ENCODE measurements around the gene MCF2L2.

The MCF2L2 gene

DNA sequence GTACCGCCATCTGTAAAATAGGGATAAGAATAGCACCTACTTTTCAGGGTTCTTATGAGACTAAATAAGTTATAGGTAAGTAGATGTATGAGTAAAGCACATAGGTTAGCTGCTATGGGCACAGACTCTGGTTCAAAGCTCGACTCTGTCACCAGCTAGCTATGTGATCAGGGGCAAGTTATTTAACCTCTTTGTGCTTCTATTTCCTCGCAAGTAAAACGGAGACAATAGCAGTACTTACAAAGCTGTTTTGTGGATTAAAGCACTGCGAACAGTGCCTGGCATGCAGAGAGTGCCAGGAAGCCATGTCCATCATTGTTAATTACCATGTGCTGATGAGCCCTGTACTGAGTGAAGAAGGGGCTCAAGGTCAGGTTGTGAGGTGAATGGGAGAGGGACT lies 267.8 kb downstream of the MCF2L2 start:
- no peak for DNase-seq (ENCODE audit: low spot score)

DNA sequence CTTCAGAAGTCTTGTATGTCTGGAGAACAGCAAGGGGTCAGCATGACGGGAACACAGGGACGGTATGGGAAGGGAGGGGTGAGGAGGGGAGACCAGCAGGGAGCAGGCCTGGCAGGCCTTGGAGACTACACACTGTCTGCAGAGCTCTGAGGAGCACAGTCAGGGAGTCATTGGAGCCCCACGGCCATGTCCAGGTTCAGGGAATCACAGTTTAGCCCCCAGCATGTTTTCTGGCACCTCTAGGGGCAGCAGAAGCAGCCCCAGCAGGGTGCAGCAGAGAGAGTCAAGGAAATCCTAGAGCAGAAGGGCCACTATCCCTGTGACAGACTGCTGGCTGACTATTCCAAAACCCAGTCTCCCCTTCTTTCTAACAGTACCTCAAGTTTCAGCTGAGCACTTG lies 269.1 kb downstream of the MCF2L2 start:
- DNase-seq (ENCODE audit: low spot score) = peak; percentile 62

DNA sequence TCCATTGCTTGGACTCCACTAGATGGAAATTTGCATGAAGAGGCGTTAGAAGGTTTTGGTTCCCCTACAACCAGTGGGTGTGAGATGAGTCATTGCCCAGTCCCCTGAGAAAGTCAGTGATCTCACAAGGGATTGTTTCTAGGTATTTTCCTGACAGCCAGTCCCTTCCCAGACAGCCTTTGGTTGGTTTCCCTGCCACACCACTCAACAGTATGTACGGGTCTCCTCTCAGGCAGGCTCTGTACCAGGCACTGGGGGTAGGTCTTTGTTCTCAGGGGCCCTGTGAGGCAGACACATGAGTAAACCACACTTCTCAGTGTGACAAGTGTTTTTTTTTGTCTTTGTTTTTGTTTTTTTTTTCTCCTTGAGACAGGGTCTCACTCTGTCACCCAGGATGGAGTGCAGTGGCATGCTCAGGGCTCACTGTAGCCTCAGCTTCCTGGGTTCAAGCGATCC lies 269.8 kb downstream of the MCF2L2 start:
- no peak for DNase-seq (ENCODE audit: low spot score)

DNA sequence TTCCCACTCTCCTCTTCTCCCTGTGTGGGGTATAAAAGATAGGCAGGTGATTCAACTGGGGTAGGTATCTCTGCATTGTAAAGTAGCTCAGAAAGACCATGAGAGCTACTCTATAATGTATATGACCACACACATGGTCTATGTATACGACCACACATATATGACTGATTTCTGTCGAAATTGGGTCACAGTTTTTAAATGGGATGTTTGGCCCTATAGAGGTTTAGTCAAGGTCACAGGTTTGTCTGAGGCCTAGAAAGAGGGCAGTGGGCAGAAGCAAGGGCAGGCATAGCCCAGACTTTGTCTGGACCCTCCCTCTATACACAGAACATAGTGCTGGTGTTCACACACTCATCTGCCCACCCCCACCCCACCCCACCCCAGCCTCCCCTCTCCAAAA lies 270.3 kb downstream of the MCF2L2 start:
- DNase-seq (ENCODE audit: low spot score) = no peak

DNA sequence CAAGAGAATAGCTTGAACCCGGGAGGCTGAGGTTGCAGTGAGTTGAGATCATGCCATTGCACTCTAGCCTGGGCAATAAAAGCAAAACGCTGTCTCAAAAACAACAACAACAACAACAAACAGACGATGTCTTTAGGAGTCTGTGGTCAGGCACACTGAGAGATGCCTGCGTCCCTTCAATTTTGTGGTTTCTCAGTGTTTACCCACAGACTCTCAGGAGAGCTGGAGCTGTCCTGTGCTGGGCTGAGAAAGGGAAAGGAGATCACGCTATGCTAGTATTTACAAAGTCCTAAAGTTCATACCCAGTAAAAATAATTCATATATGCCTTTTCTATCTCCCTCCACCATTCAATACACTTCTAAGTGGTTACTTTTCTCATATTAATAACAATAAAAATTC lies 272.2 kb downstream of the MCF2L2 start:
- no peak for DNase-seq (ENCODE audit: low spot score)

DNA sequence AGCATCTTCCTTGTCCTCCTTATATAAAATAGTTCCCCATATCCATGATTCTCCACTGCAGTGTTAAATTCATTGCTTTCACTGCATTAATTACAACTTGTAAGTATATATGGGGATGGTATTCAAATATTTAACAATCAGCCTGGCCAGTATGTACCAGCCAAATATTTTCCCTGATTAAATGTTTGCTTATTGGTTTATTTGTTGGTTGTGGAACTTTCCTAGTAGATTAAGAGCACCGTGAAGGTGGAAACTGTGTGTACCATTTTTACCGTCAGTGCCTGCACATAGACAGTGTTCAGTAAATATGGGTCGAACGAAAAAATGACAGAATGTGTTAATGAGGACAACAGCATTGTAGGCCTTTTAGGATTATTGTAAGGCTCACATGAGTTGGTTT lies 272.9 kb downstream of the MCF2L2 start:
- DNase-seq (ENCODE audit: low spot score) = no peak

DNA sequence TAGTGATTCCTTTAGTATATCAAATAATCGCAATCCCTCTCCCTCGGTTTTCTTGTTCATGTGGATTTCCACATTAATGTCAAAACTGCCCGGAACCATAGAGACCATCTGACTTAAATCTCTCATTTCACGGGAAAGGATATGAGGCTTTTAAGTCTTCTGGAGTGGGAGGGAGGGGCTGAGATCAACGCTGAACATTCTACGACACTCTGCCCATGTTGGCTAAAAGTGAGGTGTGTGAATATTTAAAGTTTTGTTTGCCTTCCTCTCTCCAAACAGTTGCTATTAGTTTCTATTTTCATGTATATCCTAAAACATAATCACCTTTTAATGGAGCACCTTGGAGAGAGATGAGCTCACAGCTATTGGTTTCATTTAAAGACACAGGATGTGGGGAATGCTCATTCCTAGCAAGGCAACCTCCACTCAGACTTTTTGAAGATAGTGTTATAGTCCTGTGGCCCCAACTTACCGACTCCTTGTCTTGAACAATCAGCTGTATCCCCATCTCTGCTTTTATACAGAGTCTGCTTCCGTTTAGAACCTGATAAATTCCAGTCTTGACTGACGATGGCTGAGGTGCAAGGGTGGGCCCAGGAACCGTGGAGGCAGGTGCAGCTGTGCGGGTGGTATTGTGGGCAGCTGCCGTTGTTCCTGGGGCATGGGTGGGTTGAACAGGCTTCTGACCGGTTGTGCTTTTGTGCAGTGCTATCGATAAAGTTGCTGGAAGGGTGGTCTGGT lies 275.0 kb downstream of the MCF2L2 start:
- DNase-seq (ENCODE audit: low spot score) = no peak

DNA sequence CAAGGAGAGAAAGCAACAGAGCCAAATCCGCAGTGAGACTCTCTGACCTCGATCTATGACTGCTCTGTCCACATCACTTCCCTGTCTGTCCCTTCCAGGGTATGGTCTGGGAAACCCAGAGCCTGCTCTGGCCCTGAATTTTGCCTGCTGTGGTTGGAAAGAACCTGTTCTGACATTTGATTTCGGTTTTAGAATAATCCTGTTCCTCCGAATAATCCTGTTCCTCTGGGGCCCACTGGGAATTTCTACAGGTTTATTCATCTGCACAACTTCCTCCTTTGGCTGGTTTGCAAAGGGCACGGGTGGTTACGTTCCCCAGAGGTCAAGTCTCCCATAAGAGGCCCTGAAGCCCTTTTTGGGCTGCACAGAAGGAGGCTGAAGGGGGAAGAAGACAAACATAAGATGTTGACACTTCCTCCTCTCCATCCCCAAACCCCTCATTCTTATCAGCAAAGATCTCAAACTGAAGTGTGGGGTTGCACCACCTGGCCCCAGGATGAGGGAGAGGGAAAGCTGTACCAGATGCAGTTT lies 276.5 kb downstream of the MCF2L2 start:
- DNase-seq (ENCODE audit: low spot score) = no peak

DNA sequence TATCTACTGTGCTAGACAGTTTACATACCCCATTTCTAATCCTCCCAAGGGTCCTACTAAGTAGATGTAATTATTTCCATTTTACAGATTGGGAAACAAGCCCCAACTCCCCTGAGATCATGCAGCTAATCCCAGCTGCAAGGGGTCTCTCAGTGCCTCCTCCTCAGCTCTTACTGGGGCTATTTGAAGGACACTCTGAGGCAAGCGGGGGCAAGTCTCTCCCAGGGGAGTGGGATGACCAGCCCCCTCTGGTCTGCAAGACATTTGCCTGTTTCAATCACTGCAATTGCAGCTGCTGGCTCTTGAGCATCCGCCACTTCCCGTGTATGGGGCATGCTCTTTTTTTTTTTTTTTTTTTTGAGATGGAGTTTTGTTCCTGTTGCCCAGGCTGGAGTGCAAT lies 277.3 kb downstream of the MCF2L2 start:
- DNase-seq (ENCODE audit: low spot score) = no peak

DNA sequence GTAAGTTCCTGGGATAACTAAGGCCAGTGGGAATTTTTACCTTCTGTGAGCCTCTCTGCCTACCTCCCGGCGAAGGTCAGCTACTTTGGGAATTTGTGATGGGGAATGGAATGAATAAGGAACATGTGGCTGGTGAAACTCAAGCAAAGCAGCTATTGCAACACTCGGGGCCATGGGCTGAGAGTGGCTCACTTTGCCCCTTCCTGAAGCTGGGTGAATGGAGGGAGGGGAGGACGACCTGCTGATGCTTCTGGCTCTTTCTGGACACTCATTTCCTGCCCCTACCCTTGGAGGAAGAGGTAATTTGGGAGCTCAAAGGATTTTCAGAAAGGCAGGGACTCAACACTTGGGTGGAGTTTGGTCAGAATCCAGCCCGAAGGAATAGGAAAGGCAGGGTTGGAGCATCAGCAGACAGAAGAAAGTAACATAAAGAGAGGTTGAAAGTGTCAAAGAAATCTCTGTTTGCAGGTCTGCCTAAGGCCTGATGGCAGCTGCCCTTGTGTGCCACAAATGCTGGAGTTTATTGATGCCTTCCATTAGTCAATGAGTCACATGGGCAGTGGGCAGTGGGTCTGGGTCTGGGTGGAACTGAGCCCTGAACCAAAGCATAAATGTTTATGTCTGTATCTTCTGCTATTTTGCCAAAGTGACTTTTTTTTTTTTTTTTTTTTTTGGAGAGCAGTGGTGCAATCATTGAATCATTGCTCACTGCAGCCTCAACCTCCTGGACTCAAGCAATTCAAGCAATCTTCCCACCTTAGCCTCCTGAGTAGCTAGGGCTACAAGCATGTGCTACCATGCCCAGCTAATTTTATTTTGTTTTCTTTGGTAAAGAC lies 278.3 kb downstream of the MCF2L2 start:
- DNase-seq (ENCODE audit: low spot score) = no peak

DNA sequence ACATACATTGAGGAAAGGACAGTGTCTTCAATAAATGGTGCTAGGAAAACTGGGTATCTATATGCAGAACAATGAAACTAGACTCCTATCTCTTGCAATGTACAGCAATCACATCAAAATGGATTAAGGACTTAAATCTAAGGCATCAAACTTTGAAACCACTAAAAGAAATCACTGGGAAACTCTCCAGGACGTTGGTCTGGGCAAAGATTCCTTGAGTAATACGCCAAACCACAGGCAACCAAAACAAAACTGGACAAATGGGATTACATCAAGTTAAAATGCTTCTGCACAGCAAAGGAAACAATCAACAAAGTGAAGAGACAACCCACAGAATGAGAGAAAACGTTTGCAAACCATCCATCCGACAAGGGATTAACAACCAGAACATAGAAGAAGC lies 280.4 kb downstream of the MCF2L2 start:
- no peak for DNase-seq (ENCODE audit: low spot score)

DNA sequence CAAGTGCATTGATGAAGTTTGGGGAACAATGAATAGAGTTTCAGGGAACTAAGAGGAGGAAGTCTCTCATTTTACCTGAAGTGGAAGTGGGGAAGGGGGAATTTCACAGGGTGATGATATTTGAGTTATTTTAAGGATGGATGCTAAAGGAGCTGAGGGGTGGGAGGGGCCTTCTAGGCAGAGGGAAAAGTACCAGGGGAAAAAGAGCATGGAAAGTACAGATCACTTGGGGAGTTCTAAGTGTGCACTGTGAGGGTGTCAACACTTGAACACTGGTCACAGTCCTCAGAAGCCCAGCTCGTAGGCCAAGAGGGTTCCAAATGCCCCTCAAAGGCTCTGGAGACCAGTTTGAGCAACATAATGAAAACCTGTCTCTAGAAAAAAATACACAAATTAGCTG lies 284.1 kb downstream of the MCF2L2 start:
- no peak for DNase-seq (ENCODE audit: low spot score)

DNA sequence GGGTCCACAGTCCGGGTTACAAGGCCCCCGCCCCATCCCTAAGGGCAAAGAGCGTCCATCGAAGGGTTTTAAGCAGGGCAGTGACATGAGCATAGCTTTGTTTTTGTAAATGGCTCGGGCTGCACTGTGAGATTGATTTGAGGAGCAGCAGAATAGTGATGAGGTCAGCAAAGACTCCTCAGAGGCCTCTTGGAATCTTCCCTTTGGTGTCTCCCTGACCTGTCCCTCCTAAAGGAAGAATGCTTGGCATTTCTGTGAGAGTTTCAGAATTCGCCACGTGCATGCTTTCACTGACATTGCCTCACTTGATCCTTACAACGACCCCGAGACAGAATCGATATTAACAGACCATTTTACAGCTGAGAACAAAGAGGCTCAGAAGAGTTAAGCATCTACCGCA lies 286.2 kb downstream of the MCF2L2 start:
- no peak for DNase-seq (ENCODE audit: low spot score)

DNA sequence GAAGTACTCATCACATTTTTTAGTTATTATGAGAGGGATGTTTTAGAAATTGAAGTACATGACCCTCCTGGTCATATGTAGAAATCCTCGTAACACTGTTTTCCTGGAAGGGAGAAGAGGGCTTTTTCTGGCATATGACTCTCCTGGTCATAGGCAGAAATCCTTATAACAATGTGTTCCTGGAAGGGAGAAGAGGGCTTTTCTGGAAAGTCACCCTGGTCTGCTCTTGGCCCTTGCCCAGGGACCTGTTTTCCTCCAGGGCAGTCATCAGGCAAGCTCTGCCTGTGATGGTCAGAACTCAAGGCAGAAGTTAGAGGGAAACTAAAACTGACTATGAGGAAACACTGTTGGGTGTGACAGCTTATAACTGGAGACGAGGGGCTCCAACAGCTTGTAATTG lies 293.6 kb downstream of the MCF2L2 start:
- no peak for DNase-seq (ENCODE audit: low spot score)

DNA sequence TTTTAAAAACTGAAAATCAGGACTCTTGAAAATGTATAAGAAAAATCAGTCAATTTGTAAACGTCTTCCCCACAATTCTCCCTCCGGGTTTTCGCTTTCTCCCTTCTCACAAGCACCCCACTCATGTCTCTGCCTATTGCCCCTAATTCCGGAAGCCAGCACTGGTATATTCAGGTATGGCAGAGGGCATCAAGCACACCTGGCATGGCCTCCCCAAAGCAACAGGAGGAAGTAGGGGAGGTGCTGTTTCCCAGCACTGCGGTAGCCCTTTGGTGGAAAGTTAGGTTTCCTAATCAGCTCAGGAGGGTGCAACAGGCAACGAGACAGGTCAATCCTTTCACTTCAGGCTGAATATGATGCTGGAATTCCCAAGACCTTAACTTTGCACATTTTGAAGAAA lies 296.0 kb downstream of the MCF2L2 start:
- DNase-seq (ENCODE audit: low spot score) = no peak

DNA sequence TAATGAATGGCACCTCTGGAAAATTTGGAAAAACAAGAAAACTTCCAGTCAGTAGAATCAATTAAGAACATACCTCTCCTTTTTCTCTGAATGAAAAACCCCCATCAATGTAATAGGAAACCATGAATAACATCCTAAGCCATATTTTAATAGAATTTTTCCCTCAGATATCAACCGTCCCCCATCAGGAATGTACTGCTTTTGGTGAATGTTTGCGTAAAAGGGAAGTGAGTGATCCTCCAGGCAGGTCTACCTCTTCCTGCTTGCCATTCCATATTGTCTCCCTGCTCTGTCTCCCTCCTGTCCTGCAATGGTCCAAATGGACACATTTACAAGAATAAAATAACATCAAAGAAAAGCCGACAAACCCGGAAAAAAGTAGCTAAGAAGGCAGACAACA lies 296.7 kb downstream of the MCF2L2 start:
- no peak for DNase-seq (ENCODE audit: low spot score)

DNA sequence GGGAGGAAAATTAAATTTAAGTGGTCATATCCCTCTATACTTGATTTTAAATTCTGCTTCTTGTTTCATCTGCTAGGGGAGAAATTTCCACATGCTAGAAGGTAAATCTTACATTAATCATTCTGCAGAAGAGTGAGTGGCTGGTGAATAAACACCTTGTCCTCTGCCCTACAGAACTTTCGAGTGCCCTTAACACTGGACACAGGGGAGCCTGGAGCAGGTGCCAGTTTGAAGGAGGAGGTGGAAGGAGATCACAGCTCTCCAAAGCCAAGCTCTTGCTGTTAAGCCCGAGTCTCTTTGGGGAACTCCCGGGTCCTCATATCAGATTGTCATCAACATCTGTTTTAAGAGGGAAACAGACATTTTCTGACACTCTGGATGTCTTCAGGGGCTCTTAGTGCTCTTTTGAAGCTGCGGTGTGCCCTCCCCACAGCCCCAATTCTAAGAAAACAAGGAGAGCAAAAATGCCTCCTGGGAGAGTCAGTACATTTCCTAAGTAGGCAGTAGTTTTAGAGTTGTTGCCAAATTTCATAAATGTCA lies 297.2 kb downstream of the MCF2L2 start:
- no peak for DNase-seq (ENCODE audit: low spot score)

DNA sequence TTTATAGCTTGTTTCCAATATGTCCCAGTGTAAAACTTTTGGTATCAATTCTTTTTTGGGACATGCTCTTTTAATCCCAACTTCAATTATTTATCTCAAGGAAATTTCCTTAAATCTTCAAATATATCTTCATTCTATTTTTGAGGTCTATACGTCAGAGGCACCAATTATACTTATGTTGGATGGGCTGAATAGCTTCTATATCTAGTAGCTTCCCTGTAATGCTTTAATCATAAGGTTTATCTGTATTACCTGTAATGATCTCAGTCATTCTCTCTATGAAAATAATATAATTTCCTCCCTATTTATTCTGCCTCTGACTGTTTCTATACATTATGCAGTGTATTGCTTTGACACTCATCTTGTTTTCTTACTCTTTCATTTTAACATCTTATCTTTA lies 299.2 kb downstream of the MCF2L2 start:
- no peak for DNase-seq (ENCODE audit: low spot score)

DNA sequence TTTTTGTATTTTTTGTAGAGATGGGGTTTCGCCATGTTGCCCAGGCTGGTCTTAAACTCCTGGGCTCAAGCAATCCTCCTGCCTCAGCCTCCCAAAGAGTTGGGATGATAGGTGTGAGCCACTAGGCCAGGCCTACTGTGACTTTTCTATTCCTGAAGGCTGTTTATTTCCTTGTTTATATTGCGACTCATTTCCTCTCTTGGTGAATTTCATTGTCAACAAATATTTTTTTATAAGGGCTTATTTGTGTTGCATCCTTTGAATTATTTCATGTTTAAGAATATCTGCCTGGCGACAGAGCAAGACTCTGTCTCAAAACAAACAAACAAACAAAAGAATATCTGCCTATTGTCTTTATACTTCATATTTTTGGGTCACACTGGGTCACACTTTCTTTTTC lies 299.7 kb downstream of the MCF2L2 start:
- no peak for DNase-seq (ENCODE audit: low spot score)

Data from HuH-7 (cell line).